Karpas-422 (cell line): ENCODE results near the gene ZBTB16. TPM values are rescaled to one million over a fixed set of nuclear protein-coding genes. Genes with fewer than 3 reads are reported as not detected.

Source experiments
- DNase-seq: peaks from one replicate; pipeline ENCODE4 v3.0.0-alpha.2; 2015
- H2AFZ ChIP-seq: fragments of 200-600 bp; sonication (generic); 2 replicates; pipeline ENCODE4 v1.6.1; 2014; ENCODE audit warnings: antibody characterized with exemption, low read length, mixed read lengths
- H3K27ac ChIP-seq: fragments of 200-600 bp; sonication (generic); 2 replicates; pipeline ENCODE4 v1.5.1; 2014; ENCODE audit warnings: mild to moderate bottlenecking, low read length, moderate library complexity
- H3K27me3 ChIP-seq: fragments of 200-600 bp; sonication (generic); 2 replicates; pipeline ENCODE4 v1.6.1; 2014; ENCODE audit warnings: low read length, mixed read lengths
- H3K36me3 ChIP-seq: fragments of 200-600 bp; sonication (generic); 2 replicates; pipeline ENCODE4 v1.6.1; 2014; ENCODE audit warnings: low read length, mixed read lengths; ENCODE audit not compliant: insufficient read depth
- H3K4me1 ChIP-seq: fragments of 200-600 bp; sonication (generic); 2 replicates; pipeline ENCODE4 v1.6.1; 2014; ENCODE audit warnings: mild to moderate bottlenecking, low read length, mixed read lengths
- H3K4me2 ChIP-seq: fragments of 200-600 bp; sonication (generic); 2 replicates; pipeline ENCODE4 v1.6.1; 2014; ENCODE audit warnings: low read length, low read depth, mild to moderate bottlenecking; ENCODE audit not compliant: poor library complexity, severe bottlenecking
- H3K4me3 ChIP-seq: fragments of 200-600 bp; sonication (generic); 2 replicates; pipeline ENCODE4 v1.5.1; 2014; ENCODE audit warnings: mild to moderate bottlenecking, antibody characterized with exemption, low read length, mixed read lengths
- H3K79me2 ChIP-seq: fragments of 200-600 bp; sonication (generic); 2 replicates; pipeline ENCODE4 v1.6.1; 2014; ENCODE audit warnings: mild to moderate bottlenecking, low read length, mixed read lengths
- H3K9ac ChIP-seq: fragments of 200-600 bp; sonication (generic); 2 replicates; pipeline ENCODE4 v1.6.0; 2014; ENCODE audit warnings: low read length
- H3K9me2 ChIP-seq: fragments of 200-600 bp; sonication (generic), shearing (Covaris generic); replicated peaks from 2 replicates; pipeline ENCODE4 v1.6.0; 2014; ENCODE audit warnings: mild to moderate bottlenecking, low read length, moderate library complexity; ENCODE audit not compliant: insufficient read depth
- H3K9me3 ChIP-seq: fragments of 300-700, 200-600 bp; sonication (generic); 2 replicates; pipeline ENCODE4 v1.6.1; 2014; ENCODE audit warnings: low read length, mixed read lengths
- H4K20me1 ChIP-seq: fragments of 200-600 bp; sonication (generic); 2 replicates; pipeline ENCODE4 v1.6.1; 2014; ENCODE audit warnings: mild to moderate bottlenecking, antibody characterized with exemption, low read length, low read depth; ENCODE audit not compliant: insufficient read depth
- total RNA-seq: library from RNA; depleted of rRNA; stranded (reverse); fragments of >200 nt; shearing (Covaris generic); gene quantifications from 2 replicates; pipeline ENCODE4 v1.2.3, GENCODE V29; 2014; ENCODE audit warnings: low replicate concordance; rRNA removed

The ZBTB16 gene
- total RNA-seq, 1 experiment from 2014 or later = not detected

- Histone ChIP-seq H3K36me3 (no peaks in the 10 kb centered on the region), H3K4me3 (no peak within 1 kb of the TSS), H3K4me2 (no peak within 1 kb of the TSS), H3K9me2 (no peaks in the 10 kb centered on the region), H3K79me2 (no peaks in the 10 kb centered on the region), H3K27ac (no peak within 1 kb of the TSS), H2AFZ (no peak within 1 kb of the TSS), H3K4me1 (no peaks in the 10 kb centered on the region), H4K20me1 (no peaks in the 10 kb centered on the region), H3K9ac (no peak within 1 kb of the TSS), H3K9me3 (no peaks in the 10 kb centered on the region), H3K27me3 (no peaks in the 10 kb centered on the region)
- no peak for DNase-seq
These were observed 236.4 kb downstream of the ZBTB16 start, which contains the start of gene NNMT for GRCh38 chr11:114295676-114296604. NNMT (plus strand) TSS chr11:114296399; CDS start chr11:114296557, 158 bp downstream.

GRCh38 chr11:114296605-114297372, 237.3 kb downstream of the ZBTB16 start:
- H3K36me3 ChIP-seq = no peaks in the 10 kb centered on the region
- H2AFZ ChIP-seq = no peak overlapping the region
- H3K27me3 ChIP-seq = no peaks in the 10 kb centered on the region
- no peak overlapping the region for H3K4me3 ChIP-seq
- no peaks in the 10 kb centered on the region for H3K9me3 ChIP-seq
- H3K4me2 ChIP-seq = no peak overlapping the region
- no peak overlapping the region for H3K27ac ChIP-seq
- H3K4me1 ChIP-seq = no peaks in the 10 kb centered on the region
- no peaks in the 10 kb centered on the region for H4K20me1 ChIP-seq
- H3K9me2 ChIP-seq = no peaks in the 10 kb centered on the region
- no peak overlapping the region for H3K9ac ChIP-seq
- no peaks in the 10 kb centered on the region for H3K79me2 ChIP-seq
- DNase-seq = no peak

GRCh38 chr11:114297806-114298709, 238.5 kb downstream of the ZBTB16 start:
- Histone ChIP-seq H3K9me3 (no peaks in the 10 kb centered on the region), H2AFZ (no peak overlapping the region), H3K27ac (no peak overlapping the region), H3K4me3 (no peak overlapping the region), H3K27me3 (no peaks in the 10 kb centered on the region), H3K36me3 (no peaks in the 10 kb centered on the region), H3K4me1 (no peaks in the 10 kb centered on the region), H3K9ac (no peak overlapping the region), H3K4me2 (no peak overlapping the region), H3K79me2 (no peaks in the 10 kb centered on the region), H4K20me1 (no peaks in the 10 kb centered on the region), H3K9me2 (no peaks in the 10 kb centered on the region)
- DNase-seq = no peak

GRCh38 chr11:114298710-114299109, 239.2 kb downstream of the ZBTB16 start:
- no peaks in the 10 kb centered on the region for H3K9me3 ChIP-seq
- H3K4me1 ChIP-seq = no peaks in the 10 kb centered on the region
- no peak overlapping the region for H2AFZ ChIP-seq
- H3K4me3 ChIP-seq = no peak overlapping the region
- H4K20me1 ChIP-seq = no peaks in the 10 kb centered on the region
- H3K4me2 ChIP-seq = no peak overlapping the region
- no peaks in the 10 kb centered on the region for H3K27me3 ChIP-seq
- H3K9ac ChIP-seq = no peak overlapping the region
- no peaks in the 10 kb centered on the region for H3K9me2 ChIP-seq
- no peak overlapping the region for H3K27ac ChIP-seq
- H3K36me3 ChIP-seq = no peaks in the 10 kb centered on the region
- no peak for DNase-seq
- H3K79me2 ChIP-seq = no peaks in the 10 kb centered on the region

Other genes with a start within 250 kb of the ZBTB16 start
- gene USP28, start 184.1 kb upstream of the ZBTB16 start, total RNA-seq = 17.4 and 45.6 TPM in 2 replicates
- gene HTR3B, start 154.9 kb upstream of the ZBTB16 start, total RNA-seq = 2.2 and 2.7 TPM in 2 replicates
- gene HTR3A, start 84.6 kb upstream of the ZBTB16 start, total RNA-seq = 242 and 254 TPM in 2 replicates
- not detected in 2 replicates for gene NNMT, start 236.7 kb downstream of the ZBTB16 start, total RNA-seq